NCI-H2081 treated with DMSO at 0.1 percent for 48 hours (cell line): ENCODE results near the gene GPR75.
"Not testable (repeated sequence)": the region's sequence is repeated elsewhere in the genome, so short reads cannot be mapped to it uniquely, and the experiment has no call there.

Experiments
- DNase-seq: peaks from one replicate; lab custom pipeline; 2025; lab: John Stamatoyannopoulos, UW

The GPR75 gene

GRCh38 chr2:53852532-53852931 is 7.2 kb downstream of the GPR75 start:
- no peak for DNase-seq

- not testable (repeated sequence) for DNase-seq
Measured at GRCh38 chr2:53851052-53851757, 8.6 kb downstream of the GPR75 start.

- no peak for DNase-seq
Measured at GRCh38 chr2:53848062-53848461, 11.7 kb downstream of the GPR75 start.

GRCh38 chr2:53843595-53843994 is 16.2 kb downstream of the GPR75 start:
- no peak for DNase-seq

- DNase-seq, result no peak
Measured at GRCh38 chr2:53842891-53843290, 16.9 kb downstream of the GPR75 start.

GRCh38 chr2:53841651-53842050 is 18.1 kb downstream of the GPR75 start:
- not testable (repeated sequence) for DNase-seq

- DNase-seq, result no peak
Measured at GRCh38 chr2:53840580-53840979, 19.2 kb downstream of the GPR75 start.

- not testable (repeated sequence) for DNase-seq
Measured at GRCh38 chr2:53829980-53830290, 29.8 kb downstream of the GPR75 start.

- DNase-seq, result no peak
Measured at GRCh38 chr2:53829273-53829979, 30.3 kb downstream of the GPR75 start.

- no peak for DNase-seq
Measured at GRCh38 chr2:53828331-53828730, 31.4 kb downstream of the GPR75 start.

- no peak for DNase-seq
Measured at GRCh38 chr2:53827398-53828175, 32.2 kb downstream of the GPR75 start.

GRCh38 chr2:53826587-53827397 is 33.0 kb downstream of the GPR75 start:
- DNase-seq, result no peak

- no peak for DNase-seq
Measured at GRCh38 chr2:53826030-53826410, 33.7 kb downstream of the GPR75 start.

GRCh38 chr2:53823639-53824038 is 36.1 kb downstream of the GPR75 start:
- not testable (repeated sequence) for DNase-seq

GRCh38 chr2:53821810-53822209 is 38.0 kb downstream of the GPR75 start:
- DNase-seq, result no peak

- no peak for DNase-seq
Measured at GRCh38 chr2:53820711-53821110, 39.1 kb downstream of the GPR75 start.

GRCh38 chr2:53820048-53820447 is 39.7 kb downstream of the GPR75 start:
- DNase-seq, result no peak

GRCh38 chr2:53819634-53820033 is 40.1 kb downstream of the GPR75 start:
- DNase-seq, result no peak

GRCh38 chr2:53818854-53819435 is 40.8 kb downstream of the GPR75 start:
- no peak for DNase-seq

- DNase-seq, result no peak
Measured at GRCh38 chr2:53813151-53813550, 46.6 kb downstream of the GPR75 start.

GRCh38 chr2:53811601-53812000 is 48.2 kb downstream of the GPR75 start:
- no peak for DNase-seq
